HEK293 (cell line): ENCODE measurements around the gene SSBP2.

Experiments
- EGR2 ChIP-seq: fragments of 450-650 bp; formaldehyde crosslinking; IDR thresholded peaks from 2 replicates; pipeline ENCODE4 v1.5.1; 2016; ENCODE audit warnings: low read depth, missing biosample characterization, missing genetic modification characterization
- HOXC10 ChIP-seq: sonication (generic); formaldehyde crosslinking; IDR thresholded peaks from 2 replicates; pipeline ENCODE4 v1.8.1; 2023; ENCODE audit warnings: mild to moderate bottlenecking, missing genetic modification reagents
- PRDM10 ChIP-seq: fragments of 450-650 bp; formaldehyde crosslinking; IDR thresholded peaks from 2 replicates; pipeline ENCODE4 v1.5.1; 2016; ENCODE audit warnings: missing biosample characterization, missing genetic modification characterization
- PRDM4 ChIP-seq: fragments of 450-650 bp; formaldehyde crosslinking; IDR thresholded peaks from 2 replicates; pipeline ENCODE4 v1.5.1; 2017; ENCODE audit warnings: missing biosample characterization, missing genetic modification characterization
- PRDM6 ChIP-seq: fragments of 450-650 bp; formaldehyde crosslinking; IDR thresholded peaks from 2 replicates; pipeline ENCODE4 v1.5.1; 2017; ENCODE audit warnings: missing biosample characterization, missing genetic modification characterization
- RBAK ChIP-seq: fragments of 450-650 bp; formaldehyde crosslinking; IDR thresholded peaks from 2 replicates; pipeline ENCODE4 v1.5.1; 2016; ENCODE audit warnings: missing biosample characterization, missing genetic modification characterization
- ZNF146 ChIP-seq: fragments of 450-650 bp; formaldehyde crosslinking; IDR thresholded peaks from 2 replicates; pipeline ENCODE4 v1.5.1; 2016; ENCODE audit warnings: missing biosample characterization, missing genetic modification characterization
- ZNF184 ChIP-seq: fragments of 450-650 bp; IDR thresholded peaks from 2 replicates; pipeline ENCODE4 v1.5.1; 2018; ENCODE audit warnings: missing biosample characterization, mild to moderate bottlenecking, missing genetic modification characterization
- ZNF239 ChIP-seq: fragments of 450-650 bp; formaldehyde crosslinking; IDR thresholded peaks from 2 replicates; pipeline ENCODE4 v1.5.1; 2016; ENCODE audit warnings: missing biosample characterization, missing genetic modification characterization
- ZNF248 ChIP-seq: fragments of 450-650 bp; formaldehyde crosslinking; IDR thresholded peaks from 2 replicates; pipeline ENCODE4 v1.5.1; 2017; ENCODE audit warnings: missing biosample characterization, missing genetic modification characterization
- ZNF274 ChIP-seq, 2 experiments: fragments of 200-500 bp in 1 of 2; fragments of 450-650 bp in 1 of 2; sonication (Bioruptor generic) in 1 of 2; formaldehyde crosslinking in 1 of 2; IDR thresholded peaks; 2 replicates each; pipeline versions ENCODE4 v1.5.1 to v1.6.1; 2014 to 2016; ENCODE audit warnings: borderline replicate concordance in 1 of 2, inconsistent platforms in 1 of 2, low read length in 1 of 2, missing biosample characterization in 1 of 2, missing genetic modification characterization in 1 of 2
- ZNF423 ChIP-seq: fragments of 450-650 bp; formaldehyde crosslinking; IDR thresholded peaks from 2 replicates; pipeline ENCODE4 v1.5.1; 2016; ENCODE audit warnings: missing biosample characterization, missing genetic modification characterization
- ZNF521 ChIP-seq: fragments of 450-650 bp; formaldehyde crosslinking; IDR thresholded peaks from 2 replicates; pipeline ENCODE4 v1.5.1; 2017; ENCODE audit warnings: missing biosample characterization, mild to moderate bottlenecking, missing genetic modification characterization
- ZNF610 ChIP-seq: fragments of 450-650 bp; formaldehyde crosslinking; IDR thresholded peaks from 2 replicates; pipeline ENCODE4 v1.5.1; 2016; ENCODE audit warnings: missing biosample characterization, missing genetic modification characterization, borderline replicate concordance
- ZNF621 ChIP-seq: fragments of 450-650 bp; formaldehyde crosslinking; IDR thresholded peaks from 2 replicates; pipeline ENCODE4 v1.5.1; 2017; ENCODE audit warnings: missing biosample characterization, missing genetic modification characterization
- ZNF76 ChIP-seq: fragments of 450-650 bp; formaldehyde crosslinking; IDR thresholded peaks from 2 replicates; pipeline ENCODE4; 2016; ENCODE audit warnings: low read depth, missing biosample characterization, missing genetic modification characterization, borderline replicate concordance
- TF ChIP-seq, protein P1 (sequence below): IDR thresholded peaks from 2 replicates; pipeline ENCODE4 v1.6.1; 2011; ENCODE audit warnings: mild to moderate bottlenecking, low read depth, low read length, borderline replicate concordance
- TF ChIP-seq, protein P2 (sequence below): fragments of 450-650 bp; formaldehyde crosslinking; IDR thresholded peaks from 2 replicates; pipeline ENCODE4 v1.5.1; 2016; ENCODE audit warnings: missing biosample characterization, missing genetic modification characterization
- TF ChIP-seq, protein P3 (sequence below): fragments of 450-650 bp; formaldehyde crosslinking; IDR thresholded peaks from 2 replicates; pipeline ENCODE4 v1.5.1; 2016; ENCODE audit warnings: missing biosample characterization, missing genetic modification characterization
- TF ChIP-seq, protein P4 (sequence below): fragments of 450-650 bp; formaldehyde crosslinking; conservative IDR thresholded peaks from 2 replicates; pipeline ENCODE4 v1.5.1; 2016; ENCODE audit warnings: low read depth, missing biosample characterization, missing genetic modification characterization

Gene SSBP2

GRCh38 chr5:81751009-81751835 is at the start of gene SSBP2 (continued):
- TF ChIP-seq ZNF621 (tag by site-specific recombination) (no peak), ZNF610 (tag by site-specific recombination) (peak; percentile 83), PRDM4 (tag by site-specific recombination) (peak; percentile 100), PRDM6 (tag by site-specific recombination) (peak; percentile 64; the same call in 1 of the 2 replicates), EGR2 (tag by site-specific recombination) (peak; percentile 94), ZNF239 (tag by site-specific recombination) (0 out of 2 replicates have a peak, but pooled peaks have one; percentile 27), ZNF521 (tag by site-specific recombination) (no peak), PRDM10 (peak; percentile 80), ZNF274 (IDR thresholded peaks at IDR 0.05; ENCODE audit: low read length) (no peak), ZNF274 (tag by site-specific recombination; IDR thresholded peaks at IDR 0.05; ENCODE audit: borderline replicate concordance) (no peak), ZNF423 (tag by site-specific recombination) (peak; percentile 87), ZNF248 (tag by site-specific recombination) (no peak), ZNF146 (tag by site-specific recombination) (peak; percentile 21), HOXC10 (CRISPR knock-in tag) (no peak), ZNF76 (tag by site-specific recombination) (peak; percentile 74; the same call in 1 of the 2 replicates), RBAK (no peak), ZNF184 (tag by site-specific recombination) (peak; percentile 83)
- TF ChIP-seq, protein P1, sequence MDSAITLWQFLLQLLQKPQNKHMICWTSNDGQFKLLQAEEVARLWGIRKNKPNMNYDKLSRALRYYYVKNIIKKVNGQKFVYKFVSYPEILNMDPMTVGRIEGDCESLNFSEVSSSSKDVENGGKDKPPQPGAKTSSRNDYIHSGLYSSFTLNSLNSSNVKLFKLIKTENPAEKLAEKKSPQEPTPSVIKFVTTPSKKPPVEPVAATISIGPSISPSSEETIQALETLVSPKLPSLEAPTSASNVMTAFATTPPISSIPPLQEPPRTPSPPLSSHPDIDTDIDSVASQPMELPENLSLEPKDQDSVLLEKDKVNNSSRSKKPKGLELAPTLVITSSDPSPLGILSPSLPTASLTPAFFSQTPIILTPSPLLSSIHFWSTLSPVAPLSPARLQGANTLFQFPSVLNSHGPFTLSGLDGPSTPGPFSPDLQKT = no peak
- TF ChIP-seq, protein P2, sequence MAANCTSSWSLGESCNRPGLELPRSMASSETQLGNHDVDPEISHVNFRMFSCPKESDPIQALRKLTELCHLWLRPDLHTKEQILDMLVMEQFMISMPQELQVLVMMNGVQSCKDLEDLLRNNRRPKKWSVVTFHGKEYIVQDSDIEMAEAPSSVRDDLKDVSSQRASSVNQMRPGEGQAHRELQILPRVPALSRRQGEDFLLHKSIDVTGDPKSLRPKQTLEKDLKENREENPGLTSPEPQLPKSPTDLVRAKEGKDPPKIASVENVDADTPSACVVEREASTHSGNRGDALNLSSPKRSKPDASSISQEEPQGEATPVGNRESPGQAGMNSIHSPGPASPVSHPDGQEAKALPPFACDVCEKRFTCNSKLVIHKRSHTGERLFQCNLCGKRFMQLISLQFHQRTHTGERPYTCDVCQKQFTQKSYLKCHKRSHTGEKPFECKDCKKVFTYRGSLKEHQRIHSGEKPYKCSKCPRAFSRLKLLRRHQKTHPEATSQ (tag by site-specific recombination) = peak; percentile 67; the same call in 1 of the 2 replicates
- TF ChIP-seq, protein P3, sequence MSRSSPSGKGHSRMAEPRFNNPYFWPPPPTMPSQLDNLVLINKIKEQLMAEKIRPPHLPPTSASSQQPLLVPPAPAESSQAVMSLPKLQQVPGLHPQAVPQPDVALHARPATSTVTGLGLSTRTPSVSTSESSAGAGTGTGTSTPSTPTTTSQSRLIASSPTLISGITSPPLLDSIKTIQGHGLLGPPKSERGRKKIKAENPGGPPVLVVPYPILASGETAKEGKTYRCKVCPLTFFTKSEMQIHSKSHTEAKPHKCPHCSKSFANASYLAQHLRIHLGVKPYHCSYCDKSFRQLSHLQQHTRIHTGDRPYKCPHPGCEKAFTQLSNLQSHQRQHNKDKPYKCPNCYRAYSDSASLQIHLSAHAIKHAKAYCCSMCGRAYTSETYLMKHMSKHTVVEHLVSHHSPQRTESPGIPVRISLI (tag by site-specific recombination) = peak; percentile 71
- TF ChIP-seq, protein P4, sequence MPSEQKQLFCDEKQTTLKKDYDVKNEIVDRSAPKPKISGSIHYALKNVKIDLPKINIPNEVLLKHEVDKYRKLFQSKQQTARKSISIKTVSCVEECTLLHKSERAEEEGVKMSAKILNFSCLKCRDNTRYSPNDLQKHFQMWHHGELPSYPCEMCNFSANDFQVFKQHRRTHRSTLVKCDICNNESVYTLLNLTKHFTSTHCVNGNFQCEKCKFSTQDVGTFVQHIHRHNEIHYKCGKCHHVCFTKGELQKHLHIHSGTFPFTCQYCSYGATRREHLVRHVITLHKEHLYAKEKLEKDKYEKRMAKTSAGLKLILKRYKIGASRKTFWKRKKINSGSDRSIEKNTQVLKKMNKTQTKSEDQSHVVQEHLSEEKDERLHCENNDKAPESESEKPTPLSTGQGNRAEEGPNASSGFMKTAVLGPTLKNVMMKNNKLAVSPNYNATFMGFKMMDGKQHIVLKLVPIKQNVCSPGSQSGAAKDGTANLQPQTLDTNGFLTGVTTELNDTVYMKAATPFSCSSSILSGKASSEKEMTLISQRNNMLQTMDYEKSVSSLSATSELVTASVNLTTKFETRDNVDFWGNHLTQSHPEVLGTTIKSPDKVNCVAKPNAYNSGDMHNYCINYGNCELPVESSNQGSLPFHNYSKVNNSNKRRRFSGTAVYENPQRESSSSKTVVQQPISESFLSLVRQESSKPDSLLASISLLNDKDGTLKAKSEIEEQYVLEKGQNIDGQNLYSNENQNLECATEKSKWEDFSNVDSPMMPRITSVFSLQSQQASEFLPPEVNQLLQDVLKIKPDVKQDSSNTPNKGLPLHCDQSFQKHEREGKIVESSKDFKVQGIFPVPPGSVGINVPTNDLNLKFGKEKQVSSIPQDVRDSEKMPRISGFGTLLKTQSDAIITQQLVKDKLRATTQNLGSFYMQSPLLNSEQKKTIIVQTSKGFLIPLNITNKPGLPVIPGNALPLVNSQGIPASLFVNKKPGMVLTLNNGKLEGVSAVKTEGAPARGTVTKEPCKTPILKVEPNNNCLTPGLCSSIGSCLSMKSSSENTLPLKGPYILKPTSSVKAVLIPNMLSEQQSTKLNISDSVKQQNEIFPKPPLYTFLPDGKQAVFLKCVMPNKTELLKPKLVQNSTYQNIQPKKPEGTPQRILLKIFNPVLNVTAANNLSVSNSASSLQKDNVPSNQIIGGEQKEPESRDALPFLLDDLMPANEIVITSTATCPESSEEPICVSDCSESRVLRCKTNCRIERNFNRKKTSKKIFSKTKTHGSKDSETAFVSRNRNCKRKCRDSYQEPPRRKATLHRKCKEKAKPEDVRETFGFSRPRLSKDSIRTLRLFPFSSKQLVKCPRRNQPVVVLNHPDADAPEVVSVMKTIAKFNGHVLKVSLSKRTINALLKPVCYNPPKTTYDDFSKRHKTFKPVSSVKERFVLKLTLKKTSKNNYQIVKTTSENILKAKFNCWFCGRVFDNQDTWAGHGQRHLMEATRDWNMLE (tag by site-specific recombination) = peak; percentile 41
